WTC11 (cell line): ENCODE data around the gene ACTN1.

Experiments
- ATF6 ChIP-seq: sonication (generic); formaldehyde crosslinking; IDR thresholded peaks from 2 replicates; pipeline ENCODE4 v1.8.1; 2023; ENCODE audit warnings: mild to moderate bottlenecking, missing genetic modification reagents
- CTCF ChIP-seq: fragments of 200-600 bp; IDR thresholded peaks from 2 replicates; pipeline ENCODE4 v1.8.0; 2022; ENCODE audit warnings: antibody characterized with exemption
- ESRRA ChIP-seq: sonication (generic); formaldehyde crosslinking; IDR thresholded peaks from 2 replicates; pipeline ENCODE4 v1.8.1; 2022; ENCODE audit warnings: mild to moderate bottlenecking, missing genetic modification reagents, borderline replicate concordance
- HMGA2 ChIP-seq: fragments of 250-450 bp; sonication (Bioruptor Pico); IDR thresholded peaks from 2 replicates; pipeline ENCODE4 v1.4.0; 2021; ENCODE audit warnings: mild to moderate bottlenecking, moderate library complexity
- MAX ChIP-seq: sonication (generic); formaldehyde crosslinking; IDR thresholded peaks from 2 replicates; pipeline ENCODE4 v1.8.0; 2022; ENCODE audit warnings: mild to moderate bottlenecking, missing genetic modification reagents
- NR1H2 ChIP-seq: sonication (generic); formaldehyde crosslinking; IDR thresholded peaks from 2 replicates; pipeline ENCODE4 v1.9.0; 2021; ENCODE audit warnings: mild to moderate bottlenecking, moderate library complexity, missing genetic modification reagents
- ZNF232 ChIP-seq: sonication (generic); formaldehyde crosslinking; IDR thresholded peaks from 2 replicates; pipeline ENCODE4 v1.8.0; 2022; ENCODE audit warnings: mild to moderate bottlenecking, missing genetic modification reagents

- TF ChIP-seq CTCF (no peak), HMGA2 (no peak), ATF6 (CRISPR knock-in tag) (no peak), MAX (CRISPR knock-in tag) (no peak), ZNF232 (CRISPR knock-in tag) (no peak), NR1H2 (no peak), ESRRA (no peak)
These were observed 56.2 kb downstream of the ACTN1 start for GRCh38 chr14:68922886-68923285.
